Hematopoietic multipotent progenitor cell (in vitro differentiated cells): ENCODE results near the gene SLC3A2. TPM values are rescaled to one million over a fixed set of nuclear protein-coding genes. Genes with fewer than 3 reads are reported as not detected.
"Not testable (repeated sequence)": the region's sequence is repeated elsewhere in the genome, so short reads cannot be mapped to it uniquely, and the experiment has no call there.

ENCODE experiments used
- DNase-seq, 3 donors: peaks; one replicate each; pipeline ENCODE4 v3.0.0-alpha.2; 2011 to 2015; ENCODE audit warnings: low read depth in 2 of 3, low spot score in 2 of 3
- total RNA-seq: library from RNA; depleted of rRNA; stranded (reverse); fragments of >200 nt; gene quantifications from one replicate; pipeline ENCODE4 v1.2.3, GENCODE V29; 2012

Gene SLC3A2
- total RNA-seq, 1 donor, result 116 TPM

DNA sequence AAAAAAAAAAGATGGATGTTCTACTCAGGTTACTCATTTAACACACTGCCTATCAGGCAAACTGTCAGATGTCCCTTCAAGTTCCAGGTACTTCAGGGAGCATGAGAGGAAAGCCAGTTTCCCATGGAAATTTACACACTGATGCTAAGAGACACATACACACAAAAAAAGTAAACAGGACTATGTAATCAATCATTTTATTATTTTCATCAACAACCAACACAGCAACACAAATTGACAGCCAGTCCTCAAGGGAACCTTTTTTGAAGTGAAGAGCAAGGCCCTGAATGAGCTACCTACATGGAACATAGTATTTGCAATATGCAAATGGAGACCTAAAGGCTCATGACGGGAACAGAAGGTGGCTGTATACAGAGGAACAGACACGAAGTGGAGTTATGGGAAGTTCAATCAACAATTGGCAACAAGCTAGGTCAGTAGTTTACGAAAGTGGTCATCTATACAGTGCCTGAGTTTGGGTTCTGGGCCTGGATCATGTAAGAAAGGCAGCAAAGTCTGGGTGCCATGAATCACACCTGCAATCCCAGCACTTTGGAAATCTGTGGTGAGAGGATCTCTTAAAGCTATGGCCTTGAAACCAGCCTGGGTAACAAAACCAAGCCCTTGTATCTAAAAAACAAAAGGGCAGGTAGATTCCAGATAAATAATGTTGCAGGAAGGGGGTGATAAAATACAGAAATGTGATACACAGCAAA lies 28.7 kb upstream of the SLC3A2 start:
- no peak for DNase-seq

DNA sequence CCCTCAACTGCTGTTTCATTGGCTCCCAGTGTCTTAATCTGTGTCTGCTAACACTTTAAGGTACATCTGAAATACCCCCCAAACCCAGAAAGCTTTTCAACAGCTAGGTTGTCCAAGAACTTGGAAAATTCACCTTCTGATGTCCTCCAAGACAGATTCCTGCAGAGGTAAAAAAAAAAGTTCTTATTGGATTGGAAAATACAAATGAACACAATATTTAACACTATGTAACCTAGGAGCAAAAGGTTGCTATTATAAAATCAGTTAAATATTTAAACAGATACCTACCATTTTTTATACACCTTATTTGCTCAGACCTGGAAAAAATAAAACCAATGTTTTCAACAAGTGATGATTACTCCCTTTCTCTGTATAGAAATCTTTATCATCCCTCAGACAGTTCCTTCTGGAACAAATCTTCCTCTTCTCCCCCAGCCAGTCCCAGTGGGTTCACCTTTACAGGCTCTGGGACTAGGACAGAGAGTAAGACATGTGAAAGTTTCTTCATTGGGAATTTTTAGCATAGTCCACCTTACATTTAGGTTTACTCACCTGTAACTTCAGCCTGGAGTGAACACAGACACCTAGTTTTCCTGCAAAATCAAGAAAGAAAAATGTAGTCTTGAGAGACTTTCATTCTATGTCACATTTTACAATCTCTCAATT lies 28.0 kb upstream of the SLC3A2 start:
- DNase-seq, result no peak

DNA sequence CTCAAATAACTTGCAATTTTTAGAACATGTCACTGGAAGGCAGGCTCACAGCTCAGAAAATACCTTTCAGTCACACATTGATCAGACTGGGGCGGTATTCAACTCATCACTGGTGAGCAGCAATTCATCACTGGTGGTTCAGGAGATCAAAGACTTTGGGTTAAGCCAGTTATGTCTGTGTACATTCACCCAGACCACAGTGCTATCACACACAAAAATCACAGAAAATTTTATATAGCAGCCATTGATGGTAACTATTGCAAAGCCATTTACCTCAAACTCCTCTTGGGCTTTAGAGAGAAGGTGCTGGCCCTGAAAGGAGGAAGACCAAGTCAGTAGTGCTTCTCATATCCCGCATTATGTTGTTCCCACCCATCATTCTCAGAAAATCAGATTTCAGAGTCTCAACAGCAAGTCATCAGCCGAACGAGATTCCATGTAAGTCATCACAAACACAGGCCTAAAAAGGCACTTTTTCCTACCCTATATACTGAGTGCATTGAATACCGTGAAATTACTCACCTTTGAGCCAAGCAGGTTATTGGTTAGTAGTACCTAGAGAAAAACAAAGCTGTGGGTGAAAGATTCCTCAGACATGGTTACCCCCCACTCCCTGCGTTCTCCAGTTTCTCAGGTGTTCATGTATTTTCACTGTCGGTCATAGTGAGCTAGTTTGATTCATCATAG lies 27.3 kb upstream of the SLC3A2 start:
- no peak for DNase-seq

DNA sequence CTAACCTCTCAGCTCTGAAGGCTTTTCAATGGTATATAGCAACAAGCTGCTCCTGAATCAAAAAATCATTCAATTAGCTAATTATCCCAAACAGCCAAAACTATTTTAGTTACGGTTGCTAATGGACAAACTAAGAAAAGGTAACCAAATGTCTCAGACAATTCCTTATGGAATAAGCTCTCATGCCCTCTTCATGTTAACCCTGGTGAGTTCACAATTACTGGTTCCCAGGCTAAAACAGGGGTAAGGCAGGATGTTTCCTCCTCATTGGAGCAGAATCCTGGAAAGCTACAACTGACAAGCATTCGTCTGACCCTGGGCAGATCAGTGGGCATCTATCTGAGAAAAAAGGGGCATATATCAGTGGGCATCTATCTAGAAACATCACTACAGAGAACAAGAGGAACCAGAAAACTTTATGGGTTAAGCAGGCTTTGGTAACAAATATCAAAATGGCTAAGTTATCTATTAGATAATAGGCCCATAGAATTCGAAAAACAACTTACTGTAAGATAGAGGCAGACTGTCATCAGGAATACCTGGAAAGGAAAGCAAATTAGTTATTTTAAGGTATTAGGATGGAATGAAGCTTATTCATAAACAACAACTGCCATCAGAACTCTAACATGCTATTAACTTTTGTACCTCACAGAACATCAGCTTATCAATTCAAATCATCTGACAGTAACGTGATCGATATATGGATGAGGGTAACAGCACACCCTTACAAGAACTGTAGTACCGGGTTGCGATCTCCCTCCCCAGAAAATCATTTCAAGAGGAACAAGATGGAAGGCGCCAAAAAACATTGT lies 26.5 kb upstream of the SLC3A2 start:
- no peak for DNase-seq

DNA sequence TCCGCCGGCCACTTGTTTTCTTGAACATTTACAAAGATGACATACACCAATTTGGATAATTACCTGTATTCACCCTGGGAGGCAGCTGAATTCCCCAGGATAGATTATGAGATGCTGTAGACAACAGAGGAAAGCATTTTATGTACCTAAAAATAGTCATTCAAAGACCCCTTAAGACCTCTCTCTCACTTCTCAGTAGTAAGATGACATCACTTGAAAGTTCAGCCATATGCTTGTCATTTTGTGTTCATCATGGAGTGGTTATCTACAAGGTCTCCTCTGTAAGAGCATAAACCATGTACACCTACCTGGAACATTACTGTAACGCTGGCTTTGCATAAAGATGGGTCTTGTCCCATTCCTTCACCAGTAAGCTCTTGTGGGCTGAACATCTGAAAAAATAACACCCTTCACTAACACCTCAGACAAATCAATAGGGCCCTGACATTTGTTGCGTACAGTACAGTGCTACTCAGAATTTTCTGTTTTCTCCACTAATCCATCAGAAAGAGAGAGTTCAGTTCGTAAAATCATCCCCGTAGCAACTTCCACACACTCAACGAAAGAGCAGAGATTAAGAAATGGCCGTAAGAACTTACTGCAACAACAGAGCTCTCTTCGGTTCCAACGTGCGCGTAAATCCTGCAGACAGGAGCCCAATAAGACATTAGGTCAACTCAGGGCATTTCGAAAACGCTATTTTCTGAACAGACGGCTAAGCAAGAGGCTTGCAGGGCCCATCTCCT lies 25.7 kb upstream of the SLC3A2 start:
- no peak for DNase-seq

- peak; percentile 98 to 99 (median 99) for DNase-seq
Observed at GRCh38 chr11:62855571-62856332, 24.9 kb upstream of the SLC3A2 start.

GRCh38 chr11:62856333-62856895 lies 24.3 kb upstream of the SLC3A2 start:
- no peak for DNase-seq

DNA sequence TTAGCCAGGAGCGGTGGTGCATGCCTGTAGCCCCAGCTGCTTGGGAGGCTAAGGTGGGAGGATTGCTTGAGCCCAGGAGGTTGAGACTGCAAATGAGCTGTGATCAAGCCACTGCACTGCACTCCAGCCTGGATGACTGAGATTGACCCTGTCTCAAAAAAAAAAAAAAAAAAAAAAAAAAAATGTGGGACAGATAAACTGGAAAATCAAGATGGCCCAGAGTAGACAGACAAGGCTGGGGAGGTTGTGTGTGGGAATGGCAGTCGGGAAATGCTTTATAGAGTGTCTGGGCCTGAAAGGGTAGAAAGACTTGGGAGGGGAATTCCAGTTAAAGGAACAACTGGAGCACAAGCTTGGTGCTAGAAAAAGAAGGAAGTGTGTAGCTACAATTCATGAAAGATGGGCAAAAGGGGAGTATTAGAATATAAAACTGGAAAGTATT lies 23.1 kb upstream of the SLC3A2 start:
- DNase-seq, result no peak

- DNase-seq, result no peak
Observed at GRCh38 chr11:62858201-62858600, 22.5 kb upstream of the SLC3A2 start.

GRCh38 chr11:62859281-62859703 lies 21.4 kb upstream of the SLC3A2 start:
- DNase-seq, result not testable (repeated sequence)

DNA sequence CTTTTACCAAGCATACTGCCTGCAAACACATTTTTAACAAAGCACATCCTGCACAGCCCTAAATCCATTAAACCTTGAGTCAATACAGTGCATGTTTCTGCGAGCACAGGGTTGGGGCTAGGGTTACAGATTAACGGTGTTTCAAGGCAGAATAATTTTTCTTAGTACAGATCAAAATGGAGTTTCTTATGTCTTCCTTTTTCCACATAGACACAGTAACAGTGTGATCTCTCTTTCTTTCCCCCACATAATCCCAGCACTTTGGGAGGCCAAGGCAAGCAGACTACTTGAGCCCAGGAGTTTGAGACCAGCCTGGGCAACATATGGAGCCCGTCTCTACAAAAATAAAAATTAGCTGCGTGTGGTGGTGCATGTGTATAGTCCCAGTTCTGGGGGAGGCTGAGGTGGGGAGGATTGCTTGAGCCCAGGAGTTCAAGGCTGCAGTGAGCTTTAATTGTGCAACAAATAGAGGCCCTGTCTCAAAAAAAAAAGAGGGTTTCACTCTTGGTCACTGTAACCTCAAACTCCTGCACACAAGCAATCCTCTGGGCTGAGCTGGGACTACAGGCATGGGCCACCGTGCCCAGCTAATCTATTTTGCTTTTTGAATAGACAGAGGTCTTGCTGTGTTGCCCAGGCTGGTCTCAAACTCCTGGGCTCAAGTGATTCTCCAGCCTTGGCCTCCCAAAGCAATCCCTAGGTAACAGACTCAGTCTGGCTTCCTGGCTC lies 19.7 kb upstream of the SLC3A2 start:
- no peak for DNase-seq

DNA sequence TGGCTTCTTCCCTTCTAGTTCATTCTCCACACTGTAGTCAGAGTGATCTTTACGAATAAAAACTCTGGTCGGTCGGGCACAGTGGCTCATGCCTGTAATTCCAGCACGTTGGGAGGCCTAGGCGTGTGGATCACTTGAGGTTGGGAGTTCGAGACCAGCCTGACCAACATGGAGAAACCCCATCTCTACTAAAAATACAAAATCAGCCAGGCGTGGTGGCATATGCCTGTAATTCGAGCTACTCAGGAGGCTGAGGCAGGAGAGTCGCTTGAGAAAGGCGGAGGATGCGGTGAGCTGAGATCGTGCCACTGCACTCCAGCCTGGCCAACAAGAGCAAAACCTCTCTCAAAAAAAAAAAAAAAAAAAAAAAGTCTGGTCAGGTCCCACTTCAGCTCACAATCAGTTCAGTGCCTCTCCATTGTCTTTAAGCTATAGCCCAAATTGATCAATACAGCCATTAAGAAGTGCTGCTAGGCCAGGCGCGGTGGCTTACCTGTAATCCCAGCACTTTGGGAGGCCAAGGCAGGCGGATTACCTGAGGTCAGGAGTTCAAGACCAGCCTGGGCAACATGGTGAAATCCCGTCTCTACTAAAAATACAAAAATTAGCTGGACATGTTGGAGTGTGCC lies 19.0 kb upstream of the SLC3A2 start:
- not testable (repeated sequence) for DNase-seq

DNA sequence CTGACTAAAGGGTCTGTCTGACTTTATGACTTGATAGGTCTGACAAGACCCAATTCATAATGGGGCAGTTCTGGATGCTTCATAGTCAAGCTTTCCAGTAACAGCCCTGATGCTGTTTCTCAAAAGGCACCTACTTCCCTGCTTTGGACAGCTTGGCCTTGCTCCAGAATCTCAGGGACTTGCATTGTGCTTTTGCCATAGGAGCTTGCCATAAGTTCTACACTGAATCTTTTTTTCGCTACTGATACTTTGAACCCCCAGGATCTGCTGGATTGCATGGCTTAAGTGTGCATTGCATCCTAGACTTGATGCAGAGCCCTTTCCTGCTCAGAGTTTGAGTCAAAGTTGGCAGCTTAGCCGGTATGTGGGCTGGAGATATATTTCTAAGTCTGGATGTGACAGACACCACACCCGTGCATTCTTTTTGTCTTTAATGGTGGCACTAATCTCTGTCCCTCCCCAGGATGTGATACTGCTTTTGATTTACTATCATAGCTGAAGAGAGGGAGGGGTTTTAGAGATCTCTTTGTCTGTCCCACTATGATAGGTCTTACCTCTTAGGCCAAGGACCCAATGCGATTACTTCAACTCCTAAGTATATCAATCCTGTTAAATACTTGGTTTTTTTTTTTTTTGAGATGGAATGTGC lies 16.9 kb upstream of the SLC3A2 start:
- DNase-seq, result no peak

- no peak for DNase-seq
Observed at GRCh38 chr11:62865635-62866034, 15.1 kb upstream of the SLC3A2 start.

- no peak for DNase-seq
Observed at GRCh38 chr11:62874851-62875250, 5.8 kb upstream of the SLC3A2 start.

DNA sequence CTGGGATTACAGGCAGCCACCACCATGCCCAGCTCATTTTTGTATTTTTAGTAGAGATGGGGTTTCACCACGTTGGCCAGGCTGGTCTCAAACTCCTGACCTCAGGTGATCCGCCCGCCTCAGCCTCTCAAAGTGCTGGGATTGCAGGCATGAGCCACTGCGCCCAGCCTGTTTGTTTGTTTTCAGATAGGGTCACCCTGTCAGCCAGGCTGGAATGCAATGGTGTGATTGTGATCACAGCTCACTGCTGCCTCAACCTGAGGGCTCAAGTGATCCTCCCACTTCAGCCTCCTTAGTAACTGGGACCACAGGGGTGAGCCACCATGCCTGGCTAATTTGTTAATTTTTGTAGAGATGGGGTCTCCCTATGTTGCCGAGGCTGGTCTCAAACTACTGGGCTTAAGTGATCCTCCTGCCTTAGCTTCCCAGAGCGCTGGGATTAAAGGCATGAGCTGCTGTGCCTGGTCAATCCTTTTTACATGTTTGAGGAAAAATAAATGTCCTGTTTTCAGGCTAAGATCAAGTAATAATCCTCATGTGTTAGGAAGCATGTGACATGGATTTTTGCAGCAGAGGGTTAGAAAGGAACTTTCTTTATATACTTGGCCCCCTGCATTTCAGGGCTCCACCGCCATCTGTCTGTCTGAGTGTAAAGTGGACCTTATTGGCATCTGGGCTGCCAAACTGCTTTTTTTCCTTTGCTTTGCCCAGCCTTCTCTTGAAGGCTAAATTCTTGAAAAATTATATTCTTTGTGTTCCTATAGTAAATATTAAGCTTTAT lies 4.8 kb upstream of the SLC3A2 start:
- peak in 1 of 3 donors; percentile 26 for DNase-seq

DNA sequence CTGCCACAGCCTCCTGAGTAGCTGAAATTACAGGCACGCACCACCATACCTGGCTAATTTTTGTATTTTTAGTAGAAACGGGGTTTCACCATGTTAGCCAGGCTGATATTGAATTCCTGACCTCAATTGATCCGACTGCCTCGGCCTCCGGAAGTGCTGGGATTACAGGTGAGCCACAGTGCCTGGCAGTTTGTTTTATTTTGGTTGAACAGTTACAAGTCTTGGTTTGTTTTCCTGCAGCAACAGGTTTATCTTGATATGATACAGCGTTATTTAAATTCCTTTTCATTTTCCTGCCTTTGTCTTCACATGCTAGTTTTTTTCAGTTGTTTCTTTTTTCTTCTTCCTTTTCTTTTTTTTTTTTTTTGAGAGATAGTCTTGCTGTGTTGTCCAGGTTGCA lies 4.0 kb upstream of the SLC3A2 start:
- no peak for DNase-seq
